IPS-18a (cell line): ENCODE measurements around the gene ACVR1.

Experiments
- H3K27ac ChIP-seq: one replicate; pipeline ENCODE4 v1.5.1; 2013; ENCODE audit warnings: low read length
- H3K27me3 ChIP-seq: one replicate; pipeline ENCODE4 v1.6.1; 2013; ENCODE audit warnings: mild to moderate bottlenecking, low read length; ENCODE audit not compliant: control insufficient read depth, insufficient read depth
- H3K36me3 ChIP-seq: one replicate; pipeline ENCODE4 v1.6.1; 2013; ENCODE audit warnings: low read depth, low read length; ENCODE audit not compliant: control insufficient read depth
- H3K4me1 ChIP-seq: one replicate; pipeline ENCODE4 v1.6.1; 2013; ENCODE audit warnings: low read depth, low read length; ENCODE audit not compliant: control insufficient read depth
- H3K4me3 ChIP-seq: one replicate; pipeline ENCODE4 v1.5.1; 2013; ENCODE audit warnings: low read length
- H3K9ac ChIP-seq: one replicate; pipeline ENCODE4 v1.6.1; 2013; ENCODE audit warnings: mild to moderate bottlenecking, low read length, moderate library complexity
- H3K9me3 ChIP-seq: one replicate; pipeline ENCODE4 v1.6.1; 2013; ENCODE audit warnings: low read depth, low read length; ENCODE audit not compliant: control insufficient read depth

The ACVR1 gene

GRCh38 chr2:157903151-157903550, 27.0 kb upstream of the ACVR1 start:
- H3K27me3 ChIP-seq = no peaks in the 10 kb centered on the region
- no peak overlapping the region for H3K27ac ChIP-seq
- no peaks in the 10 kb centered on the region for H3K9me3 ChIP-seq
- H3K4me1 ChIP-seq = peaks cover 4% of the 10 kb centered on the region
- H3K36me3 ChIP-seq = no peaks in the 10 kb centered on the region
- no peak overlapping the region for H3K4me3 ChIP-seq
- H3K9ac ChIP-seq = no peak overlapping the region

GRCh38 chr2:157902692-157903091, 26.6 kb upstream of the ACVR1 start:
- no peak overlapping the region for H3K27ac ChIP-seq
- no peaks in the 10 kb centered on the region for H3K36me3 ChIP-seq
- H3K4me1 ChIP-seq = peaks cover 4% of the 10 kb centered on the region
- H3K9ac ChIP-seq = no peak overlapping the region
- H3K27me3 ChIP-seq = no peaks in the 10 kb centered on the region
- no peaks in the 10 kb centered on the region for H3K9me3 ChIP-seq
- H3K4me3 ChIP-seq = no peak overlapping the region

- Histone ChIP-seq H3K4me1 (peaks cover 4% of the 10 kb centered on the region), H3K9ac (no peak overlapping the region), H3K27me3 (no peaks in the 10 kb centered on the region), H3K4me3 (no peak overlapping the region), H3K36me3 (no peaks in the 10 kb centered on the region), H3K27ac (no peak overlapping the region), H3K9me3 (no peaks in the 10 kb centered on the region)
These were observed 25.2 kb upstream of the ACVR1 start for GRCh38 chr2:157901325-157901724.

GRCh38 chr2:157900684-157901083, 24.6 kb upstream of the ACVR1 start:
- H3K36me3 ChIP-seq = no peaks in the 10 kb centered on the region
- H3K27me3 ChIP-seq = no peaks in the 10 kb centered on the region
- H3K9me3 ChIP-seq = no peaks in the 10 kb centered on the region
- no peak overlapping the region for H3K4me3 ChIP-seq
- no peak overlapping the region for H3K9ac ChIP-seq
- H3K4me1 ChIP-seq = peaks cover 4% of the 10 kb centered on the region
- H3K27ac ChIP-seq = no peak overlapping the region

GRCh38 chr2:157900203-157900602, 24.1 kb upstream of the ACVR1 start:
- H3K27ac ChIP-seq = no peak overlapping the region
- H3K9ac ChIP-seq = no peak overlapping the region
- H3K36me3 ChIP-seq = no peaks in the 10 kb centered on the region
- H3K4me3 ChIP-seq = no peak overlapping the region
- no peaks in the 10 kb centered on the region for H3K9me3 ChIP-seq
- H3K27me3 ChIP-seq = no peaks in the 10 kb centered on the region
- peaks cover 4% of the 10 kb centered on the region for H3K4me1 ChIP-seq

GRCh38 chr2:157899125-157899839, 23.2 kb upstream of the ACVR1 start:
- Histone ChIP-seq H3K9me3 (no peaks in the 10 kb centered on the region), H3K4me3 (no peak overlapping the region), H3K27me3 (no peaks in the 10 kb centered on the region), H3K4me1 (peaks cover 4% of the 10 kb centered on the region), H3K27ac (no peak overlapping the region), H3K36me3 (no peaks in the 10 kb centered on the region), H3K9ac (no peak overlapping the region)

GRCh38 chr2:157898591-157898996, 22.5 kb upstream of the ACVR1 start:
- no peak overlapping the region for H3K27ac ChIP-seq
- H3K4me3 ChIP-seq = no peak overlapping the region
- H3K36me3 ChIP-seq = no peaks in the 10 kb centered on the region
- H3K9ac ChIP-seq = no peak overlapping the region
- no peaks in the 10 kb centered on the region for H3K9me3 ChIP-seq
- no peaks in the 10 kb centered on the region for H3K27me3 ChIP-seq
- peaks cover 4% of the 10 kb centered on the region for H3K4me1 ChIP-seq

- no peak overlapping the region for H3K4me3 ChIP-seq
- H3K27me3 ChIP-seq = no peaks in the 10 kb centered on the region
- no peaks in the 10 kb centered on the region for H3K36me3 ChIP-seq
- H3K27ac ChIP-seq = no peak overlapping the region
- no peak overlapping the region for H3K9ac ChIP-seq
- H3K4me1 ChIP-seq = peaks cover 4% of the 10 kb centered on the region
- no peaks in the 10 kb centered on the region for H3K9me3 ChIP-seq
These were observed 21.2 kb upstream of the ACVR1 start for GRCh38 chr2:157897106-157897971.

- H3K4me1 ChIP-seq = peaks cover 15% of the 10 kb centered on the region
- H3K9me3 ChIP-seq = no peaks in the 10 kb centered on the region
- no peak overlapping the region for H3K27ac ChIP-seq
These were observed 19.4 kb upstream of the ACVR1 start for GRCh38 chr2:157895531-157895930.

GRCh38 chr2:157894694-157895435, 18.7 kb upstream of the ACVR1 start:
- Histone ChIP-seq H3K9me3 (no peaks in the 10 kb centered on the region), H3K4me1 (peaks cover 21% of the 10 kb centered on the region), H3K27me3 (no peaks in the 10 kb centered on the region), H3K9ac (no peak overlapping the region), H3K4me3 (no peak overlapping the region), H3K36me3 (no peaks in the 10 kb centered on the region), H3K27ac (no peak overlapping the region)

More at GRCh38 chr2:157895531-157895930, 19.4 kb upstream of the ACVR1 start:
- Histone ChIP-seq H3K4me3 (no peak overlapping the region), H3K27me3 (no peaks in the 10 kb centered on the region), H3K36me3 (no peaks in the 10 kb centered on the region), H3K9ac (no peak overlapping the region)

GRCh38 chr2:157893611-157894010, 17.5 kb upstream of the ACVR1 start:
- Histone ChIP-seq H3K36me3 (no peaks in the 10 kb centered on the region), H3K4me3 (no peak overlapping the region), H3K27ac (no peak overlapping the region), H3K9ac (no peak overlapping the region), H3K4me1 (peaks cover 25% of the 10 kb centered on the region), H3K27me3 (no peaks in the 10 kb centered on the region), H3K9me3 (no peaks in the 10 kb centered on the region)
